Effector memory CD4-positive, alpha-beta T cell (primary cell): ENCODE results near the gene CHAC1.

Experiments
- DNase-seq, 3 donors: peaks; one replicate each; pipeline ENCODE4 v3.0.0-alpha.2; 2020
- H3K27ac ChIP-seq: 2 replicates; pipeline ENCODE4 v1.7.0; 2013; ENCODE audit warnings: mild to moderate bottlenecking, low read length, moderate library complexity; ENCODE audit not compliant: insufficient read depth, poor library complexity, severe bottlenecking
- H3K27me3 ChIP-seq: replicated peaks from 2 replicates; pipeline ENCODE4 v1.7.0; 2013; ENCODE audit warnings: mild to moderate bottlenecking, low read length; ENCODE audit not compliant: insufficient read depth, control insufficient read depth, poor library complexity, severe bottlenecking
- H3K36me3 ChIP-seq: 2 replicates; pipeline ENCODE4 v1.7.0; 2013; ENCODE audit warnings: mild to moderate bottlenecking, low read length, moderate library complexity; ENCODE audit not compliant: control insufficient read depth, insufficient read depth
- H3K4me1 ChIP-seq: 2 replicates; pipeline ENCODE4 v1.7.0; 2013; ENCODE audit warnings: low read length, mild to moderate bottlenecking; ENCODE audit not compliant: control insufficient read depth, insufficient read depth, poor library complexity, severe bottlenecking
- H3K4me3 ChIP-seq: 2 replicates; pipeline ENCODE4 v1.7.0; 2013; ENCODE audit warnings: low read length, low read depth, mild to moderate bottlenecking; ENCODE audit not compliant: insufficient read depth, poor library complexity, severe bottlenecking
- H3K9me3 ChIP-seq: 2 replicates; pipeline ENCODE4 v1.7.0; 2013; ENCODE audit warnings: mild to moderate bottlenecking, low read length, moderate library complexity; ENCODE audit not compliant: control insufficient read depth

The CHAC1 gene

DNA sequence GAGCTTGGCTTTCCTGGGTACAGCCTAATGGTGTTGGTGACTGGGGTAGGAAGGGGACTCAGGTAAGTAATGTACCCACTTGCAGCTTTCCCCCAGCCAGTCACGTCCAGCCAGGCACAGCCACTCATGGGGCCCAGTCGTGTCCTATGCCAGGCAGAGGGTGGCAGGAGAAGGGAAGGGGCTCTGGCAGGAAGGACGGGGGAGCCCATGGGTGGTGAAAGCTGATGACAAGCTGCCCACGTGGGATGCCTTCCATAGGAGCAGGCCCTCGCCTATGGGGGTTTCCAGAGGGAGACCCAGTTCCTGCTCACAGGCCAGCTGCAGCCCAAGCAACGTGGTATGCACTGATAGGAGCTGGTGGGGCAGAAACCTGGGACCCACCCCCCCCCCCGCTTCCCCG is 10.7 kb downstream of the CHAC1 start:
- DNase-seq: no peak
- H3K4me3 ChIP-seq: no peak overlapping the region
- H3K9me3 ChIP-seq: no peaks in the 10 kb centered on the region
- no peaks in the 10 kb centered on the region for H3K36me3 ChIP-seq
- no peaks in the 10 kb centered on the region for H3K4me1 ChIP-seq
- H3K27ac ChIP-seq: no peak overlapping the region
- no peaks in the 10 kb centered on the region for H3K27me3 ChIP-seq

DNA sequence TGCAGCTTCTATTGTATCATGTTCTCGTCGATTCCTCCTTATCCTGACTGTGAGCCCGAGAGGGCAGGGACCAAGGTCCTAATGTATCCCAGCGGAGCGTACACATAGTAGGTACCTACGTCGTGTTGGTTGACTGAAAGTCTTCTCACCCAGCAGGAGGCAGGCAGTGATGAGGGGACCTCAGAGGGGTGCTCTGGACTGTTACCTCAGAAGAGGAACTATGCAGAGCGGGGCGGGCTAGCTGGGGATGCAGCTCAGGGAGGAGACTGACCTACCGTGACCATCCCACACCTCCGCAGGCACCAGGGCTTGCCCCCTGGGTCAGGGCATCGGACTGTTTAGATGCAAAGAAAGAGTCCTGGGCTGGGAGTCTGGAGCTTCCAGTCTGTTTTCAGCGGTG is 11.4 kb downstream of the CHAC1 start:
- no peaks in the 10 kb centered on the region for H3K4me1 ChIP-seq
- no peak overlapping the region for H3K27ac ChIP-seq
- H3K9me3 ChIP-seq: no peaks in the 10 kb centered on the region
- DNase-seq: no peak
- no peak overlapping the region for H3K4me3 ChIP-seq
- H3K27me3 ChIP-seq: no peaks in the 10 kb centered on the region
- no peaks in the 10 kb centered on the region for H3K36me3 ChIP-seq

DNA sequence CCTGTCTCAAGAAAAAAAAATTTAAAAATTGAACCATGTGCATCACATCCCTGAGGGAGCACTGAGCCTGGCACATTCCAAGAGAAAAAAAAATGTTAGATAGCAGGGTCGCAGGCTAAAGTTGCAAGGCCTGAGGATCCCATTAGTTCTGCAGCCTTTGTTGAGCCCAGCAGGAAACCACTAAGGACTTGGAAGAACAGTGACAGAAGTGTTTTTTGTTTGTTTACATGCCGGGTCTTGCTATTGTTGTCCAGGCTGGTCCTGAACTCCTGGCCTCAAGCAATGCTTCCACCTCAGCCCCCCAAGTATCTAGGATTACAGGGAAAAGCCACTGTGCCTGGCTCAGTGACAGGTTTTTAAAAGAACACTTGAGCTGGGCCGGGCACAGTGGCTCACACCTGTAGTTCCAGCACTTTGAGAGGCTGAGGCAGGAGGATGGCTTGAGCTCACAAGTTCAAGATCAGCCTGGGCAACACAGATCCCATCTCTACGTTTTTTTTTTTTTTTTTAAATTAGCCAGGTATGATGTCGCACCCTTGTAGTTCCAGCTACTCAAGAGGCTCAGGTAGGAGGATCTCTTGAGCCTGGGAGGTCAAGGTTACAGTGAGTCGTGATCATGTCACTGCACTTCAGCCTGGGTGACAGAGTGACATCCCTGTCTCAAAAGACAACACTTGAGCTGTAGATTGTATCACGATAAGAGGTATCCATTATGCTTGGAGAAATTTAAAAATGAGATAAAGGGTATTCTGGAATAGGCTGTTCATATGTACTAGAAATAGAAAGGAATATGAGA is 15.2 kb downstream of the CHAC1 start:
- Histone ChIP-seq H3K9me3 (no peaks in the 10 kb centered on the region), H3K27ac (no peak overlapping the region), H3K27me3 (no peaks in the 10 kb centered on the region), H3K4me1 (no peaks in the 10 kb centered on the region), H3K36me3 (no peaks in the 10 kb centered on the region), H3K4me3 (no peak overlapping the region)
- DNase-seq: no peak

DNA sequence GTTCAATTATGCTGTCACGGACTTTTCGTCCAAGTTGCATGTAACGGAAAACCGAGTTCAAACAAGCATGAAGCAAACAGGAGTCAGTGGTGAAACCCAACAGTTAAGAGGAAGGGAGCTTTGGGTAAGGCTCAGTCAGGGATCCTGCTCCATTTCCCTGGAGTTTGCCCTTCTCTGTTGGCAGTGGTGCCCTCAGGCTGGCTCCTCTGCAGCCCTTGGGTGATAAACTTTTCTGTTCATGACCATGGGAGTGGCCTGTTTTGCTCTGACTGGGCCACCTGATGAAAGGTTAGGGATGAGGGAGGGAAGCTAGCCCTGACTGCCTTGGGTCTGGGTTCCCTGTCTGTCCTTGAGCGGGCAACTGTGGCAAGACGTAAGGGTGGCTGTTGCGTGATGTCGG is 16.1 kb downstream of the CHAC1 start:
- H3K9me3 ChIP-seq: no peaks in the 10 kb centered on the region

DNA sequence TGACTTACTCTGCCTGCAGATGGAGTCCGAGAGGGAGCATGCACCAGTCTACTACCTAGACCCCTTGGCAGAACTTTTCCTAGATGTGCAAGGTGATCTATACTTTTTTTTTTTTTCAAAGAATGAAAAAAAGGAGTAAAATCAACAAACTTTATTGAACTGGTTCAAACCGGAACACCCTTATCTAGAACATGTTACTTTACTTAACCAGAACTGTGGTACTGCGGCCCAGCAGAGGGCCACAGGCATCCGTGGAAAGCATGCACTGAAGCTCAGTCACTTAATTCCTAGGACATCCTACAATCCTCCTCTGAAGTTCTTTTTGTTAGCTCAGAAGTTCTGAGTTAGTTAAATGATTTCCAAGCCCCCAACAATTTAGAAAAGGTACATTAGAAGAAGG is 21.6 kb downstream of the CHAC1 start:
- no peaks in the 10 kb centered on the region for H3K27me3 ChIP-seq
- H3K27ac ChIP-seq: no peak overlapping the region
- peaks cover 20% of the 10 kb centered on the region for H3K36me3 ChIP-seq
- no peaks in the 10 kb centered on the region for H3K9me3 ChIP-seq
- H3K4me3 ChIP-seq: no peak overlapping the region
- H3K4me1 ChIP-seq: no peaks in the 10 kb centered on the region
- no peak for DNase-seq

More for the DNA sequence above, 16.1 kb downstream of the CHAC1 start:
- Histone ChIP-seq H3K36me3 (no peaks in the 10 kb centered on the region), H3K4me3 (no peak overlapping the region), H3K27ac (no peak overlapping the region), H3K27me3 (no peaks in the 10 kb centered on the region), H3K4me1 (no peaks in the 10 kb centered on the region)
- no peak for DNase-seq

DNA sequence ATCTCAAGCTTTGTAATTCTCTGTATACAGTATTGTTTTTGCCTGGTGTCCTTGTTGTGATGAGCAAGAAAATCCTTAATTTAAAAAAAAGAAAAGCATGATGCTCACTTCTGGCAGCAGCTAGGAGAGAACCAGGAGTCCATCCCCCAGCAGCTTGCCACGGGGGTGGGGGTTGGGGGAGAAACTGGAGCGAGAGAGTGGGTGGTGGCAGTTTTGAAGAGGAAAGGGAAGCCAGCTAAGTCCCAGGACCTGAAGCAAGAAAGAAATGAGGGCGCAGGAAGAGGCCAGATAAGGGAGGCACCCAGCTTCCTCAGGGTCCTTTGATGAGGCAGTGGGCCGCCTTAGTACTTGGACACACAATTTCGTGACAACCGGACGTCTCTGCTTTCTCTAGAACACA is 23.5 kb downstream of the CHAC1 start:
- Histone ChIP-seq H3K36me3 (peaks cover 38% of the 10 kb centered on the region), H3K9me3 (no peaks in the 10 kb centered on the region), H3K27ac (no peak overlapping the region), H3K4me1 (no peaks in the 10 kb centered on the region), H3K27me3 (no peaks in the 10 kb centered on the region), H3K4me3 (no peak overlapping the region)
- no peak for DNase-seq

DNA sequence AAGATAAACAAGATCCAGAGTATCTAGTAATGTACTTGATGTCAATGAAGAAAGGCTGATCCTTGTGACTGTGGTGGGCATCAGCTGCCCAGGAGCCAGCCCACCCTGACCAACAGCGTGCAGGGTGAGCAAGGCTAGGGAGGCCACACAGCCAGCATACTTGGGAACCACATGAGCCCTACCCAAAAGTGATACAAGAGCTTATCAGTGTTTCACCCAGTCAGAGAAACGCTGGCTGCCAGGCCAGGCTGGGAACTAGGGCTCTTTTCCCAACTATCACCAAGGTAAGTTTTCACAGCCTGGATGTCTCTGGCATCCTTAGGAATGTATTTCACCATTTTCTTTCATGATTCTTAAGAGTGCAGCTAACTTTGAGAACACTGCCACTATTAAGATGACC is 24.9 kb downstream of the CHAC1 start:
- no peaks in the 10 kb centered on the region for H3K27me3 ChIP-seq
- no peaks in the 10 kb centered on the region for H3K4me1 ChIP-seq
- H3K36me3 ChIP-seq: peaks cover 51% of the 10 kb centered on the region
- DNase-seq: no peak
- no peaks in the 10 kb centered on the region for H3K9me3 ChIP-seq
- no peak overlapping the region for H3K4me3 ChIP-seq
- H3K27ac ChIP-seq: no peak overlapping the region

DNA sequence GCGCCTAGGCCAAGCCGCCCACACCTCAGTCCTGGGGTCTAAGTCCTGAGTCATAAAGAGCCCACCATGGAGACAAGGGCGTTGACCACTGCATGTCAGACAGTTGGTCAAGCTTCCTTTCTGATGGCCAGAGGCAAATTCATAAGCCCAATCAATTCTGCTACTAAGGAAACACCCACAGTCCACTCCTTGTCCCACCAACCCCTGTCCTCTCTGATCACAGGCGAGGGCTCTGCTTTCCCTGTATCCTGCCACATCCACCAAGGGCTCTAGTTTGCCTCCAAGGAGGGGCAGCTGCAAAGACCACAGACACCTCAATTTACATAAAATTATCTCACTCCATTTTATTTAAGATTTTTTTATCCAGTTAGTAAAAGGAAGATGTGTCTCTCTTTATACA is 25.3 kb downstream of the CHAC1 start:
- DNase-seq: no peak
- Histone ChIP-seq H3K4me1 (no peaks in the 10 kb centered on the region), H3K36me3 (peaks cover 55% of the 10 kb centered on the region)

DNA sequence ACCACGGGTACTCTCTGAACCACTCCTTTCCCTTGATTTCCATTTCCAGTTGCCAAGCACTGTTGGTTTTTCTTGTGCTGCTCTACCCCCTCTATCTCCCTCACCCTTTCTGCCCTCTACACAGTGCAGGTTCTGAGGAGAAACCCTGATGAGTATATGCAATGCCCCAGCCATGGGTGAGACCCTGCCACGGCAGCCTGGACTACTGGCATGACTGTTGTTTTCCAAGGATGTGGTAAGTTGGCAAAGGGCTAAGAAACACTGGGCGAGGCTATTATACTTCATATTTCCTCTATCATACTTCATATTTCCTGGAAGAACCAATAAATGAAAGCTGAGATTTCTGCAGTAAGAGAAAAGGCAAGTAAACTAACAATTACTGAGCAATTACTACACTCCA is 27.9 kb downstream of the CHAC1 start:
- H3K4me1 ChIP-seq: no peaks in the 10 kb centered on the region
- no peaks in the 10 kb centered on the region for H3K27me3 ChIP-seq
- H3K36me3 ChIP-seq: peaks cover 81% of the 10 kb centered on the region
- no peak overlapping the region for H3K4me3 ChIP-seq
- no peak overlapping the region for H3K27ac ChIP-seq
- H3K9me3 ChIP-seq: no peaks in the 10 kb centered on the region
- no peak for DNase-seq

More for the DNA sequence above, 25.3 kb downstream of the CHAC1 start:
- Histone ChIP-seq H3K27me3 (no peaks in the 10 kb centered on the region), H3K4me3 (no peak overlapping the region), H3K9me3 (no peaks in the 10 kb centered on the region), H3K27ac (no peak overlapping the region)

DNA sequence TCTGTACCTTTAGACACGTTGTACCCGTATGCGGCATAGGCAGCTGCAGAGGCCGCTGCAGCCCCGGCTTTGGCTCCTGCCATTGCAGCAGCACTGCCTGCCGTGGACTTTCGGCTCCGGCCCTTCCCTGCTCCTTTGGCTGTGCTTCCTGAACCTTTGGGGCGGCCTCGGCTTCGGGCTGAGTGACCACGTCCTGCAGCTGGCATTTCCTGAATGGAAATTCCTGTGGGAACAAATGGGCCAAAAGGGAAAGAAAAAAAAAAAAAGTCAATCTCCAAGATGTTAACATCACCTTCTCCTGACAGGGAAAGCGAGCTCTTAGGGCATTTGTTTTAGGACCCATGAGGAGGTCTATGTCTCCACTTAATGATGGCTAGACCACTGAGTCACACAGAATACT is 29.6 kb downstream of the CHAC1 start:
- H3K4me1 ChIP-seq: no peaks in the 10 kb centered on the region
- no peak overlapping the region for H3K4me3 ChIP-seq
- no peaks in the 10 kb centered on the region for H3K27me3 ChIP-seq
- no peak overlapping the region for H3K27ac ChIP-seq
- no peaks in the 10 kb centered on the region for H3K9me3 ChIP-seq
- DNase-seq: no peak
- peaks cover 87% of the 10 kb centered on the region for H3K36me3 ChIP-seq
